OCI-LY3 (cell line): Measurements from ENCODE around the gene DNAI2.

Experiments
- H2AFZ ChIP-seq: fragments of 200-600, 300-600 bp; shearing (Covaris generic); 2 replicates; pipeline ENCODE4 v1.6.0; 2014; ENCODE audit warnings: antibody characterized with exemption, low read depth, low read length
- H3K27ac ChIP-seq: fragments of 200-600, 300-600 bp; sonication (generic); 2 replicates; pipeline ENCODE4 v1.5.1; 2014; ENCODE audit warnings: mild to moderate bottlenecking, low read length, moderate library complexity, mixed read lengths
- H3K27me3 ChIP-seq: fragments of 200-600, 300-600 bp; sonication (generic); 2 replicates; pipeline ENCODE4 v1.6.1; 2014; ENCODE audit warnings: low read depth, low read length, mixed read lengths
- H3K36me3 ChIP-seq: fragments of 200-600, 300-600 bp; sonication (generic); replicated peaks from 2 replicates; pipeline ENCODE3; 2014; ENCODE audit warnings: low read depth, low read length, mixed read lengths
- H3K4me1 ChIP-seq: fragments of 300-600, 200-600 bp; sonication (generic); 2 replicates; pipeline ENCODE4 v1.6.1; 2014; ENCODE audit warnings: low read length, mixed read lengths
- H3K4me2 ChIP-seq: fragments of 200-600, 300-600 bp; sonication (generic); 2 replicates; pipeline ENCODE4 v1.6.1; 2014; ENCODE audit warnings: low read length, mixed read lengths
- H3K4me3 ChIP-seq: fragments of 300-600, 200-600 bp; sonication (generic); 2 replicates; pipeline ENCODE4 v1.5.1; 2014; ENCODE audit warnings: antibody characterized with exemption, mild to moderate bottlenecking, low read length, moderate library complexity
- H3K79me2 ChIP-seq: fragments of 300-600, 200-600 bp; shearing (Covaris generic); 2 replicates; pipeline ENCODE4 v1.6.1; 2014; ENCODE audit warnings: mild to moderate bottlenecking, low read length, mixed read lengths
- H3K9ac ChIP-seq: fragments of 300-600, 200-600 bp; shearing (Covaris generic); 2 replicates; pipeline ENCODE4 v1.6.0; 2014; ENCODE audit warnings: mild to moderate bottlenecking, low read length, moderate library complexity
- H3K9me3 ChIP-seq: fragments of 200-600, 300-600 bp; shearing (Covaris generic); 2 replicates; pipeline ENCODE4 v1.6.1; 2014; ENCODE audit warnings: low read length, mixed read lengths; ENCODE audit not compliant: insufficient read depth
- H4K20me1 ChIP-seq: fragments of 200-600, 300-600 bp; sonication (generic); 2 replicates; pipeline ENCODE4 v1.6.1; 2016; ENCODE audit warnings: low read length, mixed read lengths; ENCODE audit not compliant: insufficient read depth
- EZH2phosphoT487 ChIP-seq: fragments of 200-600 bp; shearing (Covaris generic); IDR thresholded peaks from 2 replicates; pipeline ENCODE4 v1.6.1; 2018; ENCODE audit warnings: antibody characterized with exemption, mixed run types, low read depth
- TF ChIP-seq, protein P1 (sequence below): fragments of 200-600, 300-600 bp; sonication (generic); IDR thresholded peaks from 2 replicates; pipeline ENCODE4 v1.5.1; 2014; ENCODE audit warnings: antibody characterized with exemption, low read length, low read depth

Gene DNAI2

DNA sequence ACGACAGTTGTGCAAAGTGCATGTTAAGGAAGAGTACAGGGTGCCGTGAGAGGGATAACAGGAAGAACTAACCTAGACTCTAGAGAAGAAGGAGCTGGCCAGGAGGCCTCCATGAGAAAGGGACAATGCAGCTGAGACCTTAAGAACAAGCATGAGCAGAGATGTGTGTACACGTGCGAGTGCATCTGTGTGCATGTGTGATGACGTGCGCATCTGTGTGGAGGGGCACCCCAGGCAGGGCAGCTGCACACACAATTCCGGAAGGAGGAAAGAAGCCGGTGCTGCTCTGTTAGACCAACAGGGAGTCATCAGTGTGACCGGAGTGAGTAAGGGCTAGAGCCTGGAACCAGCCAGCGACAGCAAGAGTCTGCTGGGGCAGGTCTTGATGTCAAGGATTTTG lies 44.4 kb downstream of the DNAI2 start:
- no peak overlapping the region for H3K4me3 ChIP-seq

DNA sequence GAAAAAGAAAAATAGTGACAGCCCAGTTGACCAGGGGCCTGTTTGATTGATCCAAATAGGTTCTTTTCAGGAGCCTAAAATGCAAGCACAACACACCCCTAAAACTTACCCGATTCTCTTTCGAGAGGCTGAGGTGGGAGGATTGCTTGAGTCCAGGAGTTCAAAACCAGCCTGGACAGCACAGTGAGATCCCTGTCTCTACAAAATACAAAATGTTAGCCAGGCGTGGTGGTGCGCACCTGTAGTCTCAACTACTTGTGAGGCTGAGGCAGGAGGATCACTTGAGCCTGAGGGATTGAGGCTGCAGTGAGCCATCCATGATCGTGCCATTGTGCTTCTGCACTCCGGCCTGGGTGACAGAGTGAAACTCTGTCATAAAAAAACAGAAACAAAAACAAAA lies 50.5 kb downstream of the DNAI2 start:
- Histone ChIP-seq H3K4me2 (no peak overlapping the region), H2AFZ (no peak overlapping the region), H3K36me3 (no peaks in the 10 kb centered on the region), H3K9ac (no peak overlapping the region), H3K4me1 (no peaks in the 10 kb centered on the region), H4K20me1 (no peaks in the 10 kb centered on the region), H3K79me2 (no peaks in the 10 kb centered on the region), H3K27me3 (peaks cover 5% of the 10 kb centered on the region; the same call in 1 of the 2 replicates), H3K4me3 (no peak overlapping the region), H3K9me3 (no peaks in the 10 kb centered on the region), H3K27ac (no peak overlapping the region)
- TF ChIP-seq EZH2phosphoT487: no peak
- TF ChIP-seq, protein P1, sequence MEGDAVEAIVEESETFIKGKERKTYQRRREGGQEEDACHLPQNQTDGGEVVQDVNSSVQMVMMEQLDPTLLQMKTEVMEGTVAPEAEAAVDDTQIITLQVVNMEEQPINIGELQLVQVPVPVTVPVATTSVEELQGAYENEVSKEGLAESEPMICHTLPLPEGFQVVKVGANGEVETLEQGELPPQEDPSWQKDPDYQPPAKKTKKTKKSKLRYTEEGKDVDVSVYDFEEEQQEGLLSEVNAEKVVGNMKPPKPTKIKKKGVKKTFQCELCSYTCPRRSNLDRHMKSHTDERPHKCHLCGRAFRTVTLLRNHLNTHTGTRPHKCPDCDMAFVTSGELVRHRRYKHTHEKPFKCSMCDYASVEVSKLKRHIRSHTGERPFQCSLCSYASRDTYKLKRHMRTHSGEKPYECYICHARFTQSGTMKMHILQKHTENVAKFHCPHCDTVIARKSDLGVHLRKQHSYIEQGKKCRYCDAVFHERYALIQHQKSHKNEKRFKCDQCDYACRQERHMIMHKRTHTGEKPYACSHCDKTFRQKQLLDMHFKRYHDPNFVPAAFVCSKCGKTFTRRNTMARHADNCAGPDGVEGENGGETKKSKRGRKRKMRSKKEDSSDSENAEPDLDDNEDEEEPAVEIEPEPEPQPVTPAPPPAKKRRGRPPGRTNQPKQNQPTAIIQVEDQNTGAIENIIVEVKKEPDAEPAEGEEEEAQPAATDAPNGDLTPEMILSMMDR: no peak

More for the DNA sequence above, 44.4 kb downstream of the DNAI2 start:
- no peaks in the 10 kb centered on the region for H3K36me3 ChIP-seq
- no peak overlapping the region for H3K9ac ChIP-seq
- H3K9me3 ChIP-seq: no peaks in the 10 kb centered on the region
- no peaks in the 10 kb centered on the region for H3K79me2 ChIP-seq
- peaks cover 5% of the 10 kb centered on the region; the same call in 1 of the 2 replicates for H3K27me3 ChIP-seq
- no peaks in the 10 kb centered on the region for H4K20me1 ChIP-seq
- H2AFZ ChIP-seq: no peak overlapping the region
- H3K27ac ChIP-seq: no peak overlapping the region
- TF ChIP-seq, protein P1: no peak
- no peak for TF ChIP-seq EZH2phosphoT487
- H3K4me2 ChIP-seq: no peak overlapping the region
- no peaks in the 10 kb centered on the region for H3K4me1 ChIP-seq

DNA sequence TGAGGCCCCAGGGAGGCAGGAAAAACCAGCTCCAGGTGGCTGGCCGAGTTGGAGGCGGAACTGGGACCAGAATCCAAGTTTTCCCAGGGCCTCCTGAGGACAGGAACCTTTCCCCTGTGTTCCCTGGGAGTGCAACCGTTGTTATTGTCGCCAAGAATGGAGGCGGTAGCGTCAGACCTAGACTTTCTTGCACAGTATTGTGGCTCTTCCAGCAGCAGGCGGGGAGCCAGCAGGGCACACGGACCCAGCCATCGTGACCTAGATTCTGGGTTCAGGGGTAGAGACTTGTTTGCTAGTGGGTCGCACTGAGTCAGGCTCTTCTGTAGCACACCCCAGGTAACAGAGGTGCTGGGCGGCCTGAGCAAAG lies 51.3 kb downstream of the DNAI2 start:
- no peaks in the 10 kb centered on the region for H4K20me1 ChIP-seq
- TF ChIP-seq, protein P1: no peak
- H3K9ac ChIP-seq: no peak overlapping the region
- H3K79me2 ChIP-seq: no peaks in the 10 kb centered on the region
- H3K27ac ChIP-seq: no peak overlapping the region
- H3K4me3 ChIP-seq: no peak overlapping the region
- H3K4me2 ChIP-seq: no peak overlapping the region
- peaks cover 5% of the 10 kb centered on the region; the same call in 1 of the 2 replicates for H3K27me3 ChIP-seq
- H3K4me1 ChIP-seq: no peaks in the 10 kb centered on the region
- H3K9me3 ChIP-seq: no peaks in the 10 kb centered on the region
- H3K36me3 ChIP-seq: no peaks in the 10 kb centered on the region
- H2AFZ ChIP-seq: no peak overlapping the region

DNA sequence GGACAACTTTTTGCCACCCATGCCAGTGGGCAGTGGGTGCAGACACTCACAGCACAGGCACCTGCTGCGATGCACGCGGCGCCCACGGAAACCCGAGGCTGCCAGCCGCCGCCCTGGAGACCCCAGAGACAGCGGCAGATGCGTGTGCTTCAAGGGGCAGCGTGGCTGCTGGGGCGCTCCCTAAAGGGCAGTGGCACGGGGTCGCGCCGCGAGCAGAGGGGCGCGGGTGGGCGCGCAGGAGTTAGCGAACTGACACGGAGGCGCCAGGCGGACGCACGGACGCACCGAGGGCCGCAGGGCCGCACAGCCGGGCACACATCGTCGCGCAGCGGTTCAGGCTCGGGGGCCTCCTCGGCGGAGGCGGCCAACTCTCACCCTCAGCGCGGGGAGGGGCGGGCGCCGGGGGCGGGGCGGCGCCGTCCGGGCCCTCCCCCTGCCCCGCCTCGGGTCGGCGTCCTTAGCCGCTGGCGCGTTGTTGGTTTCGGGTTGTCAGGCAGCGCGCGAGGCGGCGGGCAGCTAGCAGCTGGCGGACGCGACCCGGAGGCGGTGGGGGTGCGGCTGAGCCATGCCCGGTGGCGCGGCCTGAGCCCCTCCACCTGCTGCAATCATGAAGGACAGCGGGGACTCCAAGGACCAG lies 51.8 kb downstream of the DNAI2 start, which contains the start of gene KIF19:
TSS of gene KIF19 (plus strand) at position 484 of the 637 bp plus-strand sequence. CDS start at position 608, 124 bp downstream.
- H3K4me1 ChIP-seq: no peaks in the 10 kb centered on the region
- no peak for TF ChIP-seq EZH2phosphoT487
- TF ChIP-seq, protein P1: no peak
- no peak within 1 kb of the TSS for H2AFZ ChIP-seq
- H3K36me3 ChIP-seq: no peaks in the 10 kb centered on the region
- no peak within 1 kb of the TSS for H3K4me2 ChIP-seq
- H3K9ac ChIP-seq: no peak within 1 kb of the TSS
- H3K79me2 ChIP-seq: no peaks in the 10 kb centered on the region
- no peaks in the 10 kb centered on the region for H4K20me1 ChIP-seq
- H3K9me3 ChIP-seq: no peaks in the 10 kb centered on the region
- no peak within 1 kb of the TSS for H3K4me3 ChIP-seq
- H3K27me3 ChIP-seq: peaks cover 5% of the 10 kb centered on the region; the same call in 1 of the 2 replicates
- no peak within 1 kb of the TSS for H3K27ac ChIP-seq
